NCI-H2107 treated with DMSO at 0.1 percent for 48 hours (cell line): Measurements from ENCODE around the gene FKTN.
"Not testable (repeated sequence)": the region's sequence is repeated elsewhere in the genome, so short reads cannot be mapped to it uniquely, and the experiment has no call there.

Source experiments
- DNase-seq: peaks from one replicate; lab custom pipeline; 2025; ENCODE audit not compliant: unreplicated experiment; lab: John Stamatoyannopoulos, UW

The FKTN gene

GRCh38 chr9:105557804-105558610, at the start of gene FKTN:
TSS of gene FKTN (plus strand) at chr9:105558131. CDS start at chr9:105575033, 16,902 bp downstream.
- DNase-seq: peak; percentile 63

- no peak for DNase-seq
Measured at GRCh38 chr9:105508530-105508929, 49.4 kb upstream of the FKTN start.

GRCh38 chr9:105510024-105510423, 47.9 kb upstream of the FKTN start:
- no peak for DNase-seq

- no peak for DNase-seq
Measured at GRCh38 chr9:105511446-105511845, 46.5 kb upstream of the FKTN start.

GRCh38 chr9:105515811-105516413, 42.0 kb upstream of the FKTN start:
- no peak for DNase-seq

GRCh38 chr9:105519710-105520369, 38.1 kb upstream of the FKTN start:
- DNase-seq: not testable (repeated sequence)

GRCh38 chr9:105520992-105521391, 36.9 kb upstream of the FKTN start:
- not testable (repeated sequence) for DNase-seq

GRCh38 chr9:105522618-105523385, 35.1 kb upstream of the FKTN start:
- not testable (repeated sequence) for DNase-seq

- no peak for DNase-seq
Measured at GRCh38 chr9:105531530-105531929, 26.4 kb upstream of the FKTN start.

- DNase-seq: no peak
Measured at GRCh38 chr9:105535920-105536668, 21.8 kb upstream of the FKTN start.

GRCh38 chr9:105539452-105539851, 18.5 kb upstream of the FKTN start:
- DNase-seq: no peak

- no peak for DNase-seq
Measured at GRCh38 chr9:105541838-105542237, 16.1 kb upstream of the FKTN start.

- no peak for DNase-seq
Measured at GRCh38 chr9:105554042-105554441, 3.9 kb upstream of the FKTN start.

GRCh38 chr9:105572455-105572854, 14.5 kb downstream of the FKTN start:
- no peak for DNase-seq

GRCh38 chr9:105579952-105580351, 22.0 kb downstream of the FKTN start:
- DNase-seq: not testable (repeated sequence)

GRCh38 chr9:105581550-105581949, 23.6 kb downstream of the FKTN start:
- DNase-seq: not testable (repeated sequence)

- no peak for DNase-seq
Measured at GRCh38 chr9:105593145-105593544, 35.2 kb downstream of the FKTN start.

- peak; percentile 37 for DNase-seq
Measured at GRCh38 chr9:105608721-105609598, 51.0 kb downstream of the FKTN start.

- no peak for DNase-seq
Measured at GRCh38 chr9:105621001-105621400, 63.1 kb downstream of the FKTN start.
